DMS53 treated with DMSO at 0.1 percent for 48 hours (cell line): ENCODE measurements around the gene TMEM144.
"Not testable (repeated sequence)": the region's sequence is repeated elsewhere in the genome, so short reads cannot be mapped to it uniquely, and the experiment has no call there.

Experiments used
- DNase-seq: peaks from one replicate; lab custom pipeline; 2025; ENCODE audit not compliant: unreplicated experiment; lab: John Stamatoyannopoulos, UW

Gene TMEM144

GRCh38 chr4:158234671-158235070 is 24.4 kb downstream of the TMEM144 start:
- DNase-seq = no peak

GRCh38 chr4:158236304-158237030 is 26.2 kb downstream of the TMEM144 start:
- no peak for DNase-seq

- DNase-seq = no peak
Observed at GRCh38 chr4:158238575-158238974, 28.3 kb downstream of the TMEM144 start.

GRCh38 chr4:158239196-158239595 is 28.9 kb downstream of the TMEM144 start:
- DNase-seq = no peak

- peak; percentile 2 for DNase-seq
Observed at GRCh38 chr4:158243071-158243470, 32.8 kb downstream of the TMEM144 start.

GRCh38 chr4:158250321-158250720 is 40.0 kb downstream of the TMEM144 start:
- DNase-seq = no peak

GRCh38 chr4:158253350-158253980 is 43.2 kb downstream of the TMEM144 start:
- DNase-seq = peak; percentile 57

GRCh38 chr4:158254292-158254691 is 44.0 kb downstream of the TMEM144 start:
- no peak for DNase-seq

GRCh38 chr4:158255727-158256324 is 45.5 kb downstream of the TMEM144 start:
- peak; percentile 23 for DNase-seq

GRCh38 chr4:158259955-158260575 is 49.8 kb downstream of the TMEM144 start:
- peak; percentile 9 for DNase-seq

GRCh38 chr4:158261480-158261879 is 51.2 kb downstream of the TMEM144 start:
- no peak for DNase-seq

GRCh38 chr4:158268553-158268952 is 58.3 kb downstream of the TMEM144 start:
- no peak for DNase-seq

- DNase-seq = no peak
Observed at GRCh38 chr4:158274636-158275035, 64.3 kb downstream of the TMEM144 start.

GRCh38 chr4:158277558-158277957 is 67.3 kb downstream of the TMEM144 start:
- no peak for DNase-seq

- DNase-seq = not testable (repeated sequence)
Observed at GRCh38 chr4:158279052-158279451, 68.8 kb downstream of the TMEM144 start.

GRCh38 chr4:158280856-158281255 is 70.6 kb downstream of the TMEM144 start:
- DNase-seq = no peak

- DNase-seq = peak; percentile 7
Observed at GRCh38 chr4:158282252-158282651, 72.0 kb downstream of the TMEM144 start.

GRCh38 chr4:158285429-158286216 is 75.3 kb downstream of the TMEM144 start:
- peak; percentile 2 for DNase-seq

GRCh38 chr4:158290912-158291311 is 80.6 kb downstream of the TMEM144 start:
- DNase-seq = no peak

- no peak for DNase-seq
Observed at GRCh38 chr4:158291334-158292055, 81.2 kb downstream of the TMEM144 start.
